Forelimb muscle (tissue), 1 donor: ENCODE measurements around the gene ARGLU1. TPM values are rescaled to one million over a fixed set of nuclear protein-coding genes. Genes with fewer than 3 reads are reported as not detected.

ENCODE experiments used
- DNase-seq: peaks from one replicate; pipeline ENCODE4 v3.0.0-alpha.2; 2013; ENCODE audit warnings: low read depth
- polyA plus RNA-seq: library from polyadenylated mRNA; unstranded; fragments of 120-200 nt; gene quantifications from one replicate; pipeline ENCODE4 v1.2.1, GENCODE V29; 2013; ENCODE audit not compliant: insufficient read length

Gene ARGLU1
- polyA plus RNA-seq, 1 donor, result 140 TPM

GRCh38 chr13:106524108-106524507 lies 43.8 kb downstream of the ARGLU1 start:
- no peak for DNase-seq

DNA sequence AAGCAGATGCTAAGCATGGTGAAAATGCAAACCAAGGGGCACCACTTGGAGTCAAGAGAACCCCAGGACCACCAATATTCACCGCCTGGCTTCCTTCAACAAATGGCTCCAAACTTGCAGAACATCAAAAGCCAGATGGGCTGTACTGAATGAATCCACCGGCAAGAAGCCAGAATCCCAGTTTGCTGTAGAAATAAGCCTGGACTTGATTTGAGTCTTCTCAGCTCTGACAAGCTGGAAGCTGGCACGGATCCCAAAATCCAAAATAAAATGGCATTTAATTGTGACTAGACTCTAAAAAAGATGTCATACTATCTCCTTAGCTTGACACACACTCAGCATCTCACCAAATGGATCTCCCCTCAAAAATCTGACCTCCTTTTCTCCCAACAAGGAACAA lies 44.4 kb downstream of the ARGLU1 start:
- DNase-seq, result no peak

DNA sequence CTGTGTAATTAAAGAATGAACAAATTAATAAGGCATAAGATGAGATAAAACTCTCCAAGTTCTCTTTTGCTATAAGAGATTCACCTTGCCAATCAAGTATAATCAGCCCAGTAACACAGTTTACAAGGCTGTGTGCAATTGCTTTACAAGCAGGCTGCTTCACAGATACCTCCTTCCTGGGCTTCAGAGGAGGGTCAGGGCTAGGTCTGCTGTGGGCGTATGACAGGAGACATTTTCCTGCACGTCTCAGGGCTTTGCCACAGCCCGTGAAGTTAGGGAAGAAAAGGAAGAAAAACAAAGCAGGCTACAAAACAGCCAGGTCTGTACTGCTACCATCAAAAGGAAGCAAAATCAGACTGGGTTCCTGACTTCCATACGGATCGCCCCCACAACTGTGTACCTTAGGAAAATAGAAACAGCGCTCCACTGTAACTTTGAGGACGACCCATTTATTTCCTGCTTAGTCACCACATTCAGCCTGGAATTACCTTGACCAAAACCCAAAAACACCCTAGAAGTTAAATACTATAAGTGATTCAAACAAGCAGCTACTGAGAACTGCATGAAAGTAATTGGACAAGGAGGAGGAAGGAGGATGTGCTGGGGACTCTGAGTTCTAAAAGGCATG lies 44.9 kb downstream of the ARGLU1 start:
- DNase-seq, result no peak

- no peak for DNase-seq
These were observed 45.7 kb downstream of the ARGLU1 start for GRCh38 chr13:106522112-106522705.

DNA sequence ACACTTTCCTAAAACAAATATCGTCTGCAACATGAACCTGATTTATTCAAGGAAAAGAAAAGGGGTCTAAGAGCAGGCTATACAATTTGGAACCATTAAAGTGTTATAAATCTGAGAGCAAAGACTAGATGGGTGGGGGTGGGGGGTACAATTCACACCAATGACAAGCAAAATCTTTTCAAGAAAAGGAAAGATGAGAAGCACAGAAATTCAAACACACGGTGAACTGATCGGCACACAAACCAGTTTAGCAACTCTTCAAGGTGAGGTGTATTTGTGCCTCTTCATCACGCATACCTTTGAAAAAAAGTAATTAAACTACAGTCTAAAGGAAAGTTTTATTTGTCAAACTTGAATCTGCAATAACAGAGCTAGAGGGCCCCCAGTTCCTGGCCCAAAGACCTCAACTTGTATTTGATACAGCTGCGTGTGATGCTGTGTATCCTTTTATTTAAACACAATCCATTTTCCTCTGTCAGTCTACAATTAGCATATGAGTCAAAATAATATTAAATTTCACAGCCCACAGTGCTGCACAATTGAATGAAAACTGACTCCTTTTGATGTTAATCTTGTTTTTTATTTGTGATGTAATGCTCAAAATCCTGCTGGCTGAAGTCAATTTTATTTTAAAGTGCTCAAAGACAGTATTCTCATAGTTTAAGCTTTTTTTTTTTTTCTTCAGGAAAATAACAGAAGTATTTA lies 46.7 kb downstream of the ARGLU1 start:
- DNase-seq, result no peak

DNA sequence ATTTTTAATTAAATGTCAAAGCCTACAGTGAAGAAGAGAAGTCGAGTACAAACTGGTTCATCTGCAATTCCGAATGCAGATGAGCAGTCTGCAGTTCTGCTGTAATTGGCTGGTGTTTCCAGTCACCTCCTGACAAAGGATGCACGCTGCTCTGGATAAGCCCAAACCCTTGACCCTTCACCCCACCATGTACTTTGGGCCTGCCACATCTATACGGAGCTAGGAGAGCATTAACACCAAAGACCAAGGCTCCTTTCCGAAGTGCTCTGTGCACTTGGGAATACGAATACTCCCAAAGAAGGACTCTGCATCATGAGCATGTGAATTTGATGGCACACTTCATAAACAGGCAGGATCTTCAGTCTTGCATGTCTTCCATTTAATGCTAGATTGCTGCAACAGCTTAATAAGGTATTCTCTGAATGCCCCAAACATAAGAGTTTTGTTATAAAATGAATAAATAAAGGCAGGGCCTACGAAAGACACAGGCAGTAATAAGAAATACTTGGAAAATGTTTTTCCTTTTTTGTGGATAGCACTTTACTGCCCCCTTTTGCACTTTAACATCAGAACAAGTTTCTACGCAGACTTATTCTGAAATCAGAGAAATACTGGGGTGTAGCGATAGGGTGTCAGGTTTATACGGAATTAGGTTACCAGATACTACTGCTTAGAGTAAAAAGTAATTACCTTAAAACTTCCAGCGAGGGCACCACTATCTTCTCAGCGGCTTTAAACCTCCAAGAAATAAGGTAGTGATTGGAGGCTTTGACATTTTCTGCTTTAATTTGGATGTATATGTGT lies 47.5 kb downstream of the ARGLU1 start:
- DNase-seq, result no peak

DNA sequence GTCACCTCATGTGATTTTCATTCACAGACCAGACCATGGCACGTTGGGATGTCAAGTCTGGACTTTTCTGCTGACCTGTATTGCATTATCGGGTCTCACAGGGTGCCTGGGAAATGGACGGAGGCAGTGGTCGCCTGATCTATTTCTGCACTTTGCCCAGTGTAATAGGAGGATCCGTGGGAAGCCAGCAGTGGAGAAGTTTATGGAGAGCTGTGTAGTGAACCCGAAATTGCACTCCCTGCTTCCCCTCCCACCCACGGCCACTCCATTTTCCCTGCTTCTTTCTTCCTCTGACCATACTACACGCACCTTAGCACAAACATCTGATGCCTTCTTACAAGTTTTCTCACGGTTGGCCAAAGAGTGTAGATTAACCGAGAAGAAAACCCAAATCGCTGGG lies 49.4 kb downstream of the ARGLU1 start:
- DNase-seq, result no peak

DNA sequence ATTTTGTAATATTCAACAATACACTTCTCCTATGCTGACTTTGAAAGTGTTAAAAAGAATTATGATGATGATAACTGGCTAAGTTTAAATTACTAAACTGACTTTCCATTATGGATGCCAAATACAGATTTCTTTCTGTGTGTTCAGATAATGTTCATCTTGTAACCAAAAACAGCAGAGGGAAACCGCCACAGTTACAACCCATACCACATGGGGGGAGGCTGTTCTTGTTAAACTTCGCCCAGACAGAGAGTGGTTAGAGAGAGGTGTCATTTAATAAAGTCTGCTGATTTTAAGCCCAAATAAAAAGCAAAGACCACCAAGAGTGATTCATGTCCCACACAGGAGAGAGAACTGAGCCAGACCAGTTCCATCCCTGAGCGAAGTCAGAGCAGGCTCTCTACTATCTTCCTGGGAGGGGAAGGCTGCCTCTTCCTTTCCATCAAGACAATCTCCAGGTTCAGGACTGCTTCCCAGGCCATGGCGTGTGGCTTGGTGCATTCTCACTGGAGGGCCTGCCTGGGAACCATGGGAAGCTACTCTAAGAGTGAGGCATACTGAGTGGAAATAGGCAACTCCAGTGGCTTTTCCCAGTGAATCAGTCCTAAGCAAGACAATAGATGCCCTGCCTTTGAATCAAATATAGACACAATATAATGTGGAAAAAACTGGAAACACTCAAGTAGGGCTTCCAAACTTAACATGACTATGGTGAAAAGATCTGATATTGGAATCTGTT lies 50.7 kb downstream of the ARGLU1 start:
- DNase-seq, result no peak

GRCh38 chr13:106515635-106516254 lies 52.2 kb downstream of the ARGLU1 start:
- DNase-seq, result no peak

DNA sequence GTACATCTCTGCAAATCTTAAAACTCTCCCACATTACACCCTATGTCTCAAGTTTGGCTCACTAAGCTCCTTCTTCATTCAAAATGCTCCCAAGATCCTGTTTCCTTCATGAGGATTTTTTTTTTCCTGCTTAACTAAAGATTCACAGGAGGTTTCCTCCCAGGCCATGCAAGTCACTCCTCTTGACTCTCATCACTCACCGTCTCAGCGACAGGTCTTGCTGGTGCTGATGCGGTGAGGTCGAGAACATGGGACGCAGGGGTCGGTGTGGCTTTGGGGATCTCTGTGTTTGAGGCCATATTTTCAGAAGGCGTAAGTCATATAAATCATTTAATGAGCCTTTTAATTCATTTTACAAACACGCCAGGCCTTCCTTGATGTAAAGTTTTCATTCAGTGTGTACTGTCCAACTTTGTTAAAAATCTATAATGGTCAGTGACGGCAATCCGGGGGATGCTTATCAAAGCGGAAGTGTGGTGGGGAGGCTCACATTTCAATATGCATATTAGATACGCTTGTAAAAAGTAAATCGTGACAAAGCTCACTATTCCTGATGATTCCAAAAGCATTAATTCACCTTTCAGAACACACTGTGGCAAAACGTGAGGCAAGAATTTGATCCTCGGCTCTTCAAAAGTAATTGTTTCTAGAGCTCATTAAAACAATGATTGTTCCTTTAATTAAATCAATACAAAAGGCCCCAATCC lies 52.9 kb downstream of the ARGLU1 start:
- no peak for DNase-seq

DNA sequence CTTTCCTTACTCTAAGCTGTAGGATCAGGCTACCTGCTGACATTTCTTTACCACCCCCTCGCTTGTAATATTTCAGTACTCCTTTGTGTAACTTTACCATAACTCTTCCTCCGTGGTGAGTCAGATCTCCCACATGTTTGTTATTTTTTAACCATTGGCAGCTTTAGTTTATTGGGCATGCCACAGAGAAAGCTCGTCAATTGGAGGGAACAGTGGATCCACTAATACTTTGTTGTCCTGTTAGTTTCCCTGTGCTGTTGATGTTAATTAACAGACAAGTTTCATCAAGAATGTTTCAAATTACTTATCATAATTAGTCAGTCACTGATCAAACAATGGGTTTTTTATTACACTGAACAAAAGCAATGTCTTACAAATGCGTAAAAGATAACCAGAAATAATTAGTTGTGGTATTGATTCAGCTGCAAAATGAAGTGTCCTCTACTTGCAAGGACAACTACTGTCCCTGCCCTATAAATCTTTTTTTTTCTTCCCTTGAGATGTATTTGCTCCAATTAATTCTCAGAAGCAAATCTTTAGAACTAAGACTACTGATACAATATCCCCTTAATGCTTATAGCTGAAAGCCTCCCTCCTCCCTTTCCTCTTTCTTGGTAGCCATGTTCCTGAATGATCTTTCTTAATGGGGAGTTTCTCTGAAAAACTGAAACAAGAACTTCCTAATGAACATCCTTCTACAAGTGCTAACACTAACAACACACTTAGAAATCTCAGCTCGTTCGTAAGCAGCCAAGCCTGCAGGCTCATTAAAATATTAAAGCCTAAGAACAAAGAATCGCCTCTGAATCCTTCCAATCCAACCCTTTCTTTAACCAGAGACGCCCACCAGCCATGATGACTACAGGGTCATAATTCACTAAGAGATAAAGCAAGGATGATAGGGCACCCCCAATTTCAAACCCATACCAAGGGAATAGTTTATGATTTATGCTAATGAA lies 54.6 kb downstream of the ARGLU1 start:
- no peak for DNase-seq

DNA sequence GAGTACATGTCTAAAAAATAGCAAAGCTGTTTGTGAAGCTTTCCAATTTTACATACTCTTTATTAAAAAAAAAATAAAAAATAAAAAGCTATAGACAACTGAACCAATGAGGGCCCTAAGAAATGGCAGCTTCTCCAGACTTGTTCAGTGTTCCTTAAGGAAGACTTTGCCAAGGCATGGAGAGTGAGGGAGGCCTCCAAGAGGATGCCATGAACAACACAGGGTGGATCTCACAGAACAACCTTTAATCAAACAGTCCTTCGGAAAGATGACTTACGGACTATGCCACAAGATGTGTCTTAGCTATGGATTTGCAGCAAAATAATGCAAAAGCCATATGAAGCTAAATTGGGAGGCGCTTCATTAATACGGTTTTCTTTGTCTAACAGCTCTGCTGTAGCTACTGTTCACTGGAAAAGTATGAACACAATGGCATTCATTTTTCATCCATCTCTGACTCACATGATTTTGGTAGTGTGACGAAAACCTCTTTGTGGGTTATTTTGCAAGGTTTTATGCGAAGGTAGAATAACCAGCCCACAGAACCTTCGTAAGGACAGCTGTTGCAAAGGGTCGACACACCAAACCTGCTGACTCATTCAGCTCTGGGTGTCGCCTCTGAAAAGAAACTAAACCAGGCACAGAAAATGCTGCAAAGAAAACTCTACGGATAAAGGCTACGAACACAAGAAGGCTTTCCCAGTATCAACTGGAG lies 60.2 kb downstream of the ARGLU1 start:
- DNase-seq, result no peak

GRCh38 chr13:106506286-106506685 lies 61.7 kb downstream of the ARGLU1 start:
- DNase-seq, result no peak

- DNase-seq, result no peak
These were observed 62.2 kb downstream of the ARGLU1 start for GRCh38 chr13:106505732-106506131.

- DNase-seq, result no peak
These were observed 62.6 kb downstream of the ARGLU1 start for GRCh38 chr13:106505295-106505694.

GRCh38 chr13:106503730-106504453 lies 64.0 kb downstream of the ARGLU1 start:
- DNase-seq, result no peak

DNA sequence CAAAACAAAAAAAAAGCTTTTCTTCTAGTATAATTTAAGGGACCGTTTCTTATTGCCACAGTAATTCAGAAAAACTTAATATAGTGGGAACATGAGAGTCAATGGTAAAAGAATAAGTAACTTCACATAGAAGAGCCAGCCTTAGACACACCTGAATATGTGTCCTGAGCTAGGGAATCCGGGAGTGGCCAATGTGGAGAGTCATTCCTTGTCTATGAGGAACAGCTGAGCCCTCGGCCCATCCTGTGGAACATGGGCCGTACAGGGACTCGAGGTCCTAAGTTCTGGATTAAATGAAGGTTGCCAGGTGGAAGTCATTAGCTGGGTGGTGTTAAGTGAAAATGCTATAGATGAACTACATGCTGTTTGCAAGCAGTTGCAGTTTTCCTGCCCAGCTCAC lies 64.7 kb downstream of the ARGLU1 start:
- DNase-seq, result no peak

DNA sequence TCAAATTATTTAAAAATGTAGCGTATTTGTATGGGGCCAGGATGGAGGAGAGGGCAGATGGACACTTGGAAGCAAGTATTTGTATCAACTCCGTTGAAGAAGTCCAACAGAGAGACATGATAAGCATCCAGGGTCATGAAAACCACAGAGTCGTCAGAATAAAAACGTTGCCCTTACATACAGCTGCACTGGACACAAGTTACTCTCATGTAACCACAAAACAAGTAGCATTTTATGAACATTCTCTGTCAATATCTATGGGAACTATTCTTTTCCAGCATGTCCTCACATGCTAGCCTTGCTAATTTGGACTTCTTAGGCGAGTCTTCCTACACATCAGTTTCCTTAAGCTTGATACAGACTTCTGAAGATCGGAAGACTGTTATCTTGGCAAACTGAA lies 67.5 kb downstream of the ARGLU1 start:
- no peak for DNase-seq
